ENCODE results near the gene RNF217. TPM values are rescaled to one million over a fixed set of nuclear protein-coding genes. Genes with fewer than 3 reads are reported as not detected.

Gene RNF217
- total and polyA plus RNA-seq, 2 of the 8 experiments (the other 6 are each of a cell fraction or from before 2014, with no cell fraction given) = 2.0 to 8.9 TPM

- TF ChIP-seq CHD7 (IDR thresholded peaks at IDR 0.05; ENCODE audit: insufficient replicate concordance, low read length) = no peak
- TF ChIP-seq NANOG (IDR thresholded peaks at IDR 0.05; ENCODE audit: insufficient read depth, low read depth, low read length, poor library complexity, severe bottlenecking) = no peak
- no peak for TF ChIP-seq EGR1 (IDR thresholded peaks at IDR 0.05; ENCODE audit: borderline replicate concordance, low read depth, low read length)
- no peak for TF ChIP-seq TAF7 (optimal IDR thresholded peaks at IDR 0.05; ENCODE audit: borderline replicate concordance, low read depth, low read length)
- no peak for TF ChIP-seq CREB1 (IDR thresholded peaks at IDR 0.05)
- no peak for TF ChIP-seq ASH2L (IDR thresholded peaks at IDR 0.05; ENCODE audit: low read length)
- no peak for TF ChIP-seq SIX5 (IDR thresholded peaks at IDR 0.05; ENCODE audit: low read depth, low read length)
- no peak for TF ChIP-seq POU5F1 (IDR thresholded peaks at IDR 0.05; ENCODE audit: low read depth, low read length)
- TF ChIP-seq GABPA (IDR thresholded peaks at IDR 0.05; ENCODE audit: borderline replicate concordance, insufficient read depth, low read length) = no peak
- no peak for TF ChIP-seq RNF2 (IDR thresholded peaks at IDR 0.05; ENCODE audit: borderline replicate concordance, low read depth, low read length, missing control alignments, poor library complexity, severe bottlenecking)
- no peak for TF ChIP-seq EP300 (IDR thresholded peaks at IDR 0.05; ENCODE audit: borderline replicate concordance in 1 of 2, low read depth in 2 of 2, low read length in 2 of 2)
- no peak for TF ChIP-seq SUZ12 (IDR thresholded peaks at IDR 0.05; ENCODE audit: low read length)
Observed at GRCh38 chr6:124956018-124956417, 6.2 kb upstream of the RNF217 start (continued).

Data from H1 (cell line).